Measurements from ENCODE around the gene KRTAP17-1.

KRTAP17-1 gene

DNA sequence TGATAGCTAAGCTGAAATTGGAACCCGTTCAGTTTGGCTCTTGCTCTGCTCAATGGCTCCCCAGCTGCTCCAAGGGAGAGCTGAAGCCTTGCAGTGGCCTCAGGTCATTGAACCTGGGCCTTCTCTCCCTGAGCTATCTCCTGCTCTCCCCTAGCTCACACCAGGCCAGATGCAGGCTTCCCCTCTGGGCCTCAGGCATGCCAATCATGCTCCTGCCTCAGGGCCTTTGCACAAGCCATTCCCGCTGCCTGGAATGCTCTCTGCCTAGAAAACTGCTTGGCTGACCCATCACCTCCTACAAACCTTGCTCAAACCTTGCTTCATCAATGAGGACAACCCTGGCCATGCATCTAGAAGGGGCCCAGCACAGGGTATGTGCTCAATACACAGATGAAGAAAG lies 16.7 kb upstream of the KRTAP17-1 start:
- DNase-seq, result no peak

DNA sequence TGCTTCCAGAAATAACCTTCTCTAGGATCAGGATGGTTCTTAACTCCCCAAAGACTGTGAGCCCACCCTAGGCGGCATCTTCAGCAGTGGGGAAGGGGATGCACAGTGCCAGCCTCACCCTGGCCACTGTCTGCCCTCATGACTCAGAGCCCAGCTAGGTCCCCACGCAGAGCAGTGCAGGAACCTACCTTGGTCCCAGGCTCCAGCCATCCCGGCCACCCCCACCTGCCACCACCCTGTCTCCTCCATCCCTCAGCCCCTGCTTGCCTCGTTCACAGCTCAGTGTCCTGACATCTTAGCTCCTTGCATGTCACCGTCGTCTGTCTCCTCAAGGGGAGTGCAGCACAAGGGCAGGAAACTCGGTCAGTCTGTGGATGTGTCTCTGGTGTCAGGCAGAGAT lies 16.1 kb upstream of the KRTAP17-1 start:
- DNase-seq, result no peak

DNA sequence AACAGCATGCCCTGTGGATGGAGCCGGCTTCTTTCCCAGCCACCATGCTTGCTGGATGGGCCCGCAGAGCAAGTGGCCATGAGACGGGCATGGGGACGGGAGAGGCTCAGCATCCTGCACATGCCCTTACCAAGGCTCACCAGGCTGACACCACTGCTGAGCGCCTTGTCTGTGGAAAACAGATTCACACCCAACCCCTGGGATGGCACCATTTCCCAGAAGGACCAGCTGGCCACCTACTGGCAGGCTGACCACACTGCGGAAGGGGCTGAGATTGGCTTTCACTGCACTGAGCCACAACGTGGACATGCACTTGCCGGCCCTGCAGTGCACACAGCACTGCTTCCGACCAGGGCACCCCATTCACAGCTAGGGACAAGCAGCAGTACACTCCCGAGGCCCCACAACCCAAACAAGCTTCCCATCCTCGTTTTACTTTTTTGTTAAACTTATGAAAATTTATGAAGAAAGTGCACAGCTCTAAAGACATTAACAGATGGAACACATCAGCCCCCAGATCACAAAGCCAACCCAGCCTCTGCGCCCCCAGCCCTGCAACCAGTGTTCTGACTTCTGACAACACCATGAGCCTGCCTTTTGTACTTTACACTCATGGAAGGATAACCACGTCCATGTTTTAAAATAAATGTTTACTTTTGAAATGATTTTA lies 13.9 kb upstream of the KRTAP17-1 start:
- peak; percentile 28 for DNase-seq

DNA sequence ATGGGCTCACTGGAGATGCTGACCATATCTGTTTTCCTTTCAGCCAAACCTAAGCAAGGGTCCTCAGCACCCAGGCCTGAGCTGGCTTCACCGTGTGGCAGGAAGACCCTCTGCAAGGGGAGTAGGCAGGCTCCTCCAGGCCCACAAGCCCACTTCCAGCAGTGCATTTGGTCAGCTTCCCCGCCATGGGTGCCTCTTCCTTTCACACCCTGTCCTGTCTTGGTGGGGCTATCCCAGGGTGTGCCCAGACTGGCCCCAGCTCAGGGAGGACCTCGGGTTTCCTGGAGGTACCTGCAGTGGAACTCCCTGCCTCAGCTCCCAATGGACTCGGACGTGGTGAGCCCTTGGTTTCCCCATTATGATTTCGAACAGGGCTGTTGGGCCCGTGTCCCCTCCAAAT lies 12.7 kb upstream of the KRTAP17-1 start:
- DNase-seq, result no peak

DNA sequence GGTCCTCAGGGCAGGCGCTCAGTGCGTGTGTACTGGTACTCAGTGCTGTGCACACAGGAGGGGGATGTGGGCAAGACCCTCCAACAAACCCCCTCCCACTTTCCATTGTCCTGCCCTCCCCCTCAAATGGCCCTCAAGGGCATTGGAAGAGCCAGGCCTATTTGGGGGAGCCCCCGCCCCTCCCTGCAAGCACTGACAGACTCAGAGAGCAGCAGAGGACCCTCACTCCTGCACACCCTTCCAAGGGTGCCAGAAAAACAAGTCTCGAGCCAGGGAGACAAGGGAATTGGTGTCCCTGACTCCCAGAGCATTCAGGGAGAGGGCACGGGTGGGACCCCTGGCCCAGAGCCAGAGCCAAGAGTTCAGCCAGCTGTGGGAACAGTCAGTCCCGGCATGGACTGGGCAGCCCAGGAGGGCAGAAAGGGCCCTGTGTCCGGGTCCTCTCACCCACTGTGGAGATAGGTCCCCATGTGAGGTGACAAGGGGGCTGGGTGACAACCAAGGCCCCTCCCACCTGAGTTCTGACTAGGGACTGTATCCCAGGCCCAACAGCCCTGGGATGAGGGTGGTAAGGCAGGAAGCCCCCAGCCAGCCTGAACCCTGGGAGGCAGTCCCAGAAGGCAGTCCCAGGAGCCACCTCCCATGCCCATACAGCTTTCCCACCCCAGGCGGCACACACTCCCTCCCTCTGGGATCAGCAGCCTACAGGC lies 12.1 kb upstream of the KRTAP17-1 start:
- no peak for DNase-seq

DNA sequence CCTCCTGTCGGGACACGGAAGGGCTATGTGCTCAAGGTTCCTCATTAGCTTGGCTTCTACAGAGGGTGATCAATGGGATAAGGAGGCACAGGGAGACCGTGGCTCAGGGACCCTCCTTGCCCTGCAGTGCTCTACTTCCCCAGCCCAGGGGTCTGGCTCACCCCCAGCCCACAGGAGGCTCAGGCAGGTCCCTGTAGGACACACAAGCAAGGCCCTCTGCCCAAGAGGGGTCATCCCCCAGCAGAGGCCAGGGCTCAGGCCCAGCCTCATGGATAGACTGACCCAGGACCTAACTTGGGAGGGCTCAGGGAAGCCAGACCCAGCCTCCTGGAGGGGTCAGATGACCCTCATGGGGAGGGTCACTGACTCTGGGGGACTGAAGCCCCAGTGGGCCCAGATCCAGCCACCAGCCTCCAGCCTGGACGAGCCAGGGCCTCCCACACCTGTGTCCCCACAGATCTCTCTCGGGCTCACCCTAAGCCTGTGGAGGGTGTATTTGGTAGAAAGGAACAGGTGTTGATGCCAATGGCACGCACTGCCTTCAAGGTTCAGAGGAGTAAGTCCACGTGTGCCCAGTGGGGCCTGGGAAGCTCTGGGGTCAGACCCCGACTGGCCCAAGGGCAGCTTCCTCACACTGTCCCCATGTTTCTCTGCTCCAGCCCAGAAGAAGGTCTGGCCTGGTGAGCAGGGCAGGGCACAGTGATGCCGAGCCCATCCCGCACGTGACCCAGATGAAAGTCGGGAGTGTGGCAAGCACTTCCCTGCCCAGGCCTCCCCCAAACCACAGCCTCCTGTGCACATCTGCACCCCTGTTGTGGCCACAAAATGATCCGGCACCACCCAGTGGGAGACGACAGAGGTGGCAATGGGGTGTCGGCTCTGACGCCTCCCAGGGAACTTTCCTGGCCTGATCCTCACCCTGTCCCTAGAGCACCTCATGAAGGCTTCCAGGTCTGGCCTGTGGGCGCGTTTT lies 10.9 kb upstream of the KRTAP17-1 start:
- DNase-seq, result peak; percentile 52

DNA sequence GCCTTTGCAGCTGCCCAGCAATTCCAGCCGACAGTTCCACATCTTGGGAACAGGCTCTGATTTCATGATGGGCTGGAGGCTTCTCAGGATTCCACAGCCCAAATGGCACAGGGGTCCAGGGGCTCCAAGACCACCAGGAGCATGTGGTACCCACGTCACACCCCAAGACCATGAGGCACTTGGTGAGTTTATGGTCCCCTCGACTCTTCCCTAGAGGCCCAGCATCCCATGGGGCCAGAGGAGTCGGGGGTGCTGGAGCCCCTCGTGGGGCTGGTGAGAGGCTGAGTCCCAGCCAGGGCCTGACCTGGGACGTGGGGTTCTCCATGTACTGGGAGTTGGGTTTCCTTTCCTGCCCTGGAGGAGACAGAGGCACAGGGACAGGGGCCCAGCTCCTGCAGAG lies 10.1 kb upstream of the KRTAP17-1 start:
- no peak for DNase-seq

DNA sequence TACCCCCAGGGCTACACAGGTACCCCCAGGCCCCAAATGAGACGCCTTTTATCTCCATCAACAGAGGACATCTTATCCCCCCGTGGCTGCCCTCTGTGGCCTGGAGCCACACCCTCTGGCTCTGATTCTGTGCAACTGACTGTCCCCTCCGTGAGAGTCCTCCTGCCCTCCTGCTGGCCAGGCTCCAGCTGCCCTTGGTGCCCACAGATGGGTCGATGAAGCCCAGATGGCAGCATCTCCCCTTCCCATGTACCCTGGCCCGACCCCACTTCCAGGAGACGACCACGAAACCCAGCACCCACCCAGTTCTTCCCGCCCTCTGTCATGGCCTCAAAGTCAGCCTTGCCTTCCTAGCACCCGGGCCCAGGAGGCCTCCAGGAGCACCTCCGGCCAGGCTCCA lies 9.6 kb upstream of the KRTAP17-1 start:
- no peak for DNase-seq

DNA sequence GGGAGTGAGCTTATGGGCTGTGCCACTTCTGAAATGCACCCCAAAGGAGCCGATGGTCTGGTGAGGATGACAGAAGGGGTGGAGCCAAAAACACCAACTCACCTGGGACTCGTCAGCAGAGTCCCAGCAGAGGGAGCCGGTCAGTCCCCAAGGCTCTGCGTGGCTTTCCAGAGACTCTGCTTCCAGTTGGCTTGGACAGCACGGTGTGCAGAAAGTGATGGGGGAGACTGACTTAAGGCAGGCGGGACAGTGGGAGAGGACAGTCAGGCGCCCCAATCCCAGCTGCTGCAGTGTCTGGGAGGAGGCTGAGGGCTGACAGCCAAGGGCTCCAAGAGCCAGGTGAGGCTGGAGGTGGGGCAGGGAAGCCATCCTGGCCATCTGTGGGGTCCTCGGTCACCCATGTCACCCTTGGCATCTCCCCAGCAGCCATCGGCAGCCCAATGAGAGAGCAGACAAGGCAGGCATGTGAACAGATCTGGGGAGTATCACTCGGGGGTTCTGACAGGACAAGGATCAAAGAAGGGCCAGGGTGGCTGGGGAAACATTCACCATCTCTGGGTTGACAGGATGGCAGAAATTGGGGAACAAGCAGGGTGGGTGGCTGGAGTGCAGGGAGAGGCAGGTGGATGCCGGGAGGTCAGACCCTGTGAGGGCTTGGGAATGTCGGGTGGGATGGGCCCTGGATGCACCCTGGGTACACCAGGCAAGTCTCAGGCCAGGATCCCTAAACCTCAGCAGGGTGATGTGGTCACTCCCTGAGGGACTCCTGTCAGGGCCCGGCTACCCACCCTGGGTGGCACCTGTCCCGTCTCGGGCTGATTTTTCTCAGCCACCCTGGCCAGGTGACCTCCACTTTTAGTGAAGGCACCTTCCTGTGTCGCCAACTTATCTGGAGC lies 8.9 kb upstream of the KRTAP17-1 start:
- DNase-seq, result peak; percentile 29

DNA sequence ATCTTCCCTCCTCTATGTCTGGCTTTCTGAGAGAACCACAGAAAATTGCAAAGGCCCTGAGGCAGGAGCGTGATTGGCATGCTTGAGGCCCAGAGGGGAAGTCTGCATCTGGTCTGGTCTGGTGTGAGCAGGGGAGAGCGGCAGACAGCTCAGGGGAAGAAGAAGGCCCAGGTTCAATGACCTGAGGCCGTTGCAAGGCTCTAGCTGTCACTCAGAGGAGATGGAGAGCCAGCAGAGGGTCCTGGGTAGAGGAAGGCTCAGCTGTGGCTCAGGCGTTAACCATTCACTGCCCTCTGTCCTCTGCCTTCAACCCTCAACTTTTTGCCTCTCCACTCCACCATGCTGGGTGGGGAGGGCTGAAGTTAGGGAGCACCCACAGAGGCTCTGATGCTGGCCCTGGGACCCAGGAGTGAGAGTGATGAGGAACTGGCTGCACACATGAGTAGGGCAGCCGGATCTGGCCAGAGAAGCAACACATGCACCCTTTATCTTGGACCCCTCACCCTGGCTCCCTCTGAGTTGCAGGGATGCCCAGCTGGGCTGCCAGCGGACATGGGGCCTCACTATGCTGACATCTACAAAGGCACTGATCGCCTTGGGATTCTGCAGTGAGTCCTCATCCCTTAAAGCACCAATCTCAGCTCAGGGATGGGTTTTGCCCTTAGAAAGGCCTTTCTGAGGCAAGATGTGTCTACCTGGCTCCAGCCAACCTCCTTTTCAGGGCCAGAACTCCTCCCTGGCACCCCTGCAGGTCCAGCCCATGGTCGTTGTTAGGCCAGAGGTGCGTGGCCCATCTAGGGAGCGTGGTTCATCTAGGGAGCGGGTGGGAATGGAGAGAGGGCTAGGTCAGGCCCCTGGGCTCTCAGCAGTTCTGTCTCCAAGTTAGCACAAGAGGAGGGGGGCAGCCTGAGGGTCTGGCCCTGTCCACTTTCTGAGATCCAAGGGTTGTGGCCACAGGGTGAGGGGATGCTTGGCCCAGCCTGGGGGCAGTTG lies 7.7 kb upstream of the KRTAP17-1 start:
- DNase-seq, result no peak

DNA sequence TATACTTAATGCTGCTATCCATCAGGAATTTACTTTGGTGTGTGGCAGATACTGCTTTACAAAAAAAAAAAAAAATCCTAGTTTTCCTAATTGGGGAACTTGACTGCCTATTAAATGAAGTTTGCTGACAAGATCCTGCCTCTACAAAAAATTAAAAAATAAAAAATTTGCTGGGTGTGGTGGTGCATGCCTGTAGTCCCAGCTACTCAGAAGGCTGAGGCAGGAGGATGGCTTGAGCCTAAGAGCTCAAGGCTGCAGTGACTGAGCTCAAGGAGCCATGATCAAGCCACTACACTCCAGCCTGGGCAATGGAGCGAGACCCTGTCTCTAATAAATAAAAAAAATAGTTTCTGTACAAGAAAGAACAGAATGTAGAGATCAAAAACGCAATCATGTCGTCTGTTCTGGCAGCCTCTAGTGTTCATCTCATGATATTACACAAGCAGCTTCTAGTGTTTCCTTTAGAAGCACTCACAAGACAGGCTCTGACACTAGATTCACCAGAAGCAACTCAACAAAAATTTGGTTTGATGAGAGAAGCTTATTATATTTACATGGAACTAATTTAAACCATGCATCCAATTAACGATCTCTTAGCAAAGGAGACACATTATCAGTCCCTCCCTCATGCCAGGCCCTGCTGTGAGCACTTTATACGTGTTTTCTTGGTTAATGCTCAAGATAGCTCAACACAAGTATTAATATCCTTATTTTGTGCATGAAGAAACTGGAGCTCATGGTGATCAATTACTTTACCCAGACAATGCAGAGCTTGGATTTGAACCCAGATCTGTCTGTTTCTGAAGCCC lies 6.8 kb upstream of the KRTAP17-1 start:
- DNase-seq, result peak; percentile 67

DNA sequence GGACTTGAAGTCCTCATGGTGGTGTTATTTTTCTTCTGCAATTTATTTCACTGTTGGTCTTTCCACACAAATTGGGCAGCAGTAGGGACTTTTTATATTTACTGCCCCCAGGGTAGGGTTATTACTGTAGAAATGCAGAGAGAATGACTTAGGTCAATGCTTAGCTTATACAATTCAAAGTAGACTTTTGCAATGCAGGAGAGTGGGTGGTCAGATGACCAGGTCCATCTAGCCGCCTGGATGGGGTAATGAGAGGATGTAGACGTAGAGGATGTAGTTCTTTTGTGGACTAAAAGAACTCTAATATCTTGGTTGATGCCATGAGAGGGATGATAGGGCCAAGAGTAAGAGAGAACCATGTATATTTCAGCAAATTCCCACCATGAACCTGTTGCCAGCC lies 2.7 kb upstream of the KRTAP17-1 start:
- DNase-seq, result no peak

DNA sequence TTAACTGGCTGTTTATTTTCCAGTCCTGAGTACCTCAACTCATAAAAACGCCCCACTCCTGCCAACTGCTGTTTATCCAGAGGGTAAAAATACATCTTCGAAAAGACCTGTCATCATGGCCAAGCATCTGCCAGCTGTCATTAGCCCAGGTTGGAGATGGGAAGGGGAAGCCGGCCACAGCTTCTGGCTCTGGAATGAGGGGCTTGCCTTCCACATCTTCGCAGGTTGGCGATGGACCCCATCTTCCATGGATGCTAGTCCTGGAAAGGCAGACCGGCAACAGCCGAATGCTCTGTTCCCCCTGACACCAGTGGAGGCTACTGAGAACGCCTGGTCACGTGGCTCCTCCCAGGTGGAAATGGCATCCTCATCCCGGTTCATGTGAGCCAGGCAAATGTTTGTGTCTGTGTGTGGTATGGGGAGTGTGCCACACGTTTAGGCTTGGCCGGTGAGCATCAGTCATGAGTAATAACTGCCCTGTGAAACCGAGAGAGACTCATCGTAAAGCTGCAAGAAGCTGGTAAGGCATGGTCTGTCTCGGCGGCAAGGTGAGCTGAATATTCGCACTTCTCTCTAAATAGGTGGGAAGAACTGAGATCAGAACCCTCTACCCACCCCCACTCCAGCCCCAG lies 420 bp upstream of the KRTAP17-1 start:
- DNase-seq, result no peak

DNA sequence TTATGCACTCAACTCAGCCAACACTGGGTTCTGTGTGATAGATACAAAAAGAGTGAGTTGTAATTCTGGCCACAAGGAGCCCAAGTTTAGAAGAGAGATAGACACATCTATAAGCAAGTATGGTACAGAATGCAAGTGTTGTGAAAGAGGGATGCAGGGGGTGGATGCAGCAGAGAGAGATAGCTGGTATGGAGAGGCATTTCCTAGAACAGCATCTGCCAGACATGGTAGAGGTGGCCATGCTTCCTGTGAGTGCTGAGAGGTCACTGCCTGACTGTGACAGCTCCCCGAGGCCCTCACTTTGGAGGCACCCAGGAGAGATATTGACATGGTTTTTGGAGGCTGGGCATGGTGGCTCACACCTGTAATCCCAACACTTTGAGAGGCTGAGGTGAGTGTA lies 4.4 kb downstream of the KRTAP17-1 start:
- no peak for DNase-seq

DNA sequence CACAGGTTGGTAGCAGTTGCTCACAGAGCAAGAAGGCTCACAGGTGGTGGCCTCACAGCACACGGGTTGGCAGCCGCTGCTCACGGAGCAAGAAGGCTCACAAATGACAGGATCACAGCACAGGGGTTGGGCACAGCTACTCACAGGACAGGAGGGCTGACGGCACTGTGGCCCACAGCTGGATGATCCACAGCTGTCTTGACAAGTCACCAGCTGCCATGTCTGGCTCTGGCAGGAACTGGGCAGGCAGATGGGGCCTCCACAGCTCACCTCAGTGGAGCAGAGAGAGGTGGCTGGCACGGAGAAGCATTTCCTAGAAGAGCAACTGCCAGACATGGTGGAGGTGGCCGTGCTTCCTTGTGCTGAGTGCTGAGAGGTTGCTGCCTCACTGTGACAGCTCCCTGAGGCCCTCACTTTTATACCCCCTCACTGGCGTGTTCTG lies 6.6 kb downstream of the KRTAP17-1 start, which contains the start of gene KRTAP16-1:
KRTAP16-1 (minus strand) TSS at position 392 of the 442 bp plus-strand sequence; CDS start at position 336, 56 bp downstream.
- DNase-seq, result no peak

DNA sequence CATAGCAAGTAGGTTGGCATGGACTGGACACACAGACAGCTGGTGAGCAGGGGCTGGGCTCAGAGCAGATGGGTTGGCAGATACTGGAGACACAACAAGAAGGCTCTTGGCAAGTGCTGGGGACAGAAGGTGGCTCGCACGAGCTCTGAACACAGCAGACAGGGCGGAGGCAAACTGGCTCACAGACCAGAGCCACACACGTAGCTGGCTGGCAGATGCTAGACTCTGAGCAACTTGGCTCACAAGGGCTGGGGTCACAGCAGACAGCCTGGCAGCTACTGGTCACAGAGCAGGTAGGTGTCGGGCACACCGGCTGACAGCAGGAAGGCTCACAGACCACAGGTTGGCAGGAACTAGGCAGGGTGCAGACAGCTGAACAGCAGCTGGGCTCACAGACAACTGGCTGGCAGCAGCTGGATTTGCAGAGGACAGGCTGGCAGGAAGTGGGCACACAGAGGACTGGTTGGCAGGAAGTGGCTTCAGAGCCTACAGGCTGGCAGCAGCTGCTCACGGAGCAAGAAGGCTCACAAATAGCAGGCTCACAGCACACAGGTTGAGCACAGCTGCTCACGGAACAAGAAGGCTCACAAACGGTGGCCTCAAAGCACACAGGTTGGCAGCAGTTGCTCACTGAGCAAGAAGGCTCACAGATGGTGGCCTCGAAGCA lies 7.1 kb downstream of the KRTAP17-1 start:
- DNase-seq, result peak; percentile 90

DNA sequence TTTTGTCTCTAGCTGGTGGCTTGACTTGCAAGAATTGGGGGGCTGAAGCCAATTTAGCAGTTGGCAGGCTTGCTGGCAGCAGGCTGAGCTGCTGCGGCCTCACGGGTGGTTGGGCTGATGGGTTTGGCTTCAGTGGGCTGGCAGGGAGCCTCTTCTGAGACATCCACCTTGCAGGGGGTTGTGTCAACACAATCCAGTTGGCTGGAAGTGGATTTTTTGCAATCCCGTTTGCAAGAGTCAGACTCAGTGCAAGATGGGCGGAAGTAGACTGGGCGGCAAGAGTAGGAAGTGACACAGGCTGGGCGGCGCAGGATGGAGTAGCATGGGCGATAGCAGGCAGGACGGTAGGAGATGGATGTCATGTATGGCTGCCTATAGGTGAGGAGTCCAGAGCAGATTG lies 7.9 kb downstream of the KRTAP17-1 start:
- DNase-seq, result no peak

DNA sequence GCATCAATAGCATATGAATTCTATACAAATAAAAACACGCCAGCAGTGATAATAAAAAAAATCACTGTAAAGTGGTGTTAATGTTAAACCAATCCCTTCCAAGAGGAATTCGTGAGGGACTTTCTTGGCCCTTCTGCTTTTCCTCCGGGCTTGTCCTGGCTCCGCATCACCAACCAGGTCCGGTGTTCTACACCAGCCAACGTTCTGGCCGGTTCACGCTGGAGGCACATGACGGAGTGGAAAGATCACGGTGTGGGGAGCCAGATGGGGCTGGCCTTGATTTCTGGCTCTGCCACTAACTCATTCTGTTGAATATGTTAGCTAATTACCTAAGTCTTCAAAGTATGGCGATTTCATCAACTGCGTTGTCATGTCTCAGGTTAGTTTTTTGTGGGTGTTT lies 11.4 kb downstream of the KRTAP17-1 start:
- DNase-seq, result no peak

DNA sequence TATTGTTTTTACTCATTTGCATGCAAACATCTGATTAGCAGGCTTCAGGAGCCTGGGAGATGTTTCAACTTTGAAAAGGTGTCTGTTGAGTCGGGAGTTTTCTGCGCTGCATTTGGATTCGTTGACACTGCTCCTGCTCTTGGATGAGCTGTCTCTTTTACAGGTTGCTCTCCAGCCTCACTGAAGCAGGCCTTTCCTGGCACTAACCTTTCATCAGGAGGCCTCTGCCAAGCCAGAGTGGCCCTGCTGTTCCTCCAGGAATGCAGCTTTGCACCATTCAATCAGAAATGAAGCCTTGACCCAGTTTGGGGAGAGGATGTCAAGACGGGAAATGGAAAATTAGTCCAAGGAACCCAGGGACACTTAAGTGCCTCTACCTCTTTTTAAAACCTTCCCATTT lies 12.5 kb downstream of the KRTAP17-1 start:
- no peak for DNase-seq
